ENCODE data around the gene EHD1. TPM values are rescaled to one million over a fixed set of nuclear protein-coding genes. Genes with fewer than 3 reads are reported as not detected.

EHD1 gene
- total RNA-seq, 4 donors from 2014 or later, result 37.2 to 108 (median 46.4) TPM

- TF ChIP-seq, protein P1, sequence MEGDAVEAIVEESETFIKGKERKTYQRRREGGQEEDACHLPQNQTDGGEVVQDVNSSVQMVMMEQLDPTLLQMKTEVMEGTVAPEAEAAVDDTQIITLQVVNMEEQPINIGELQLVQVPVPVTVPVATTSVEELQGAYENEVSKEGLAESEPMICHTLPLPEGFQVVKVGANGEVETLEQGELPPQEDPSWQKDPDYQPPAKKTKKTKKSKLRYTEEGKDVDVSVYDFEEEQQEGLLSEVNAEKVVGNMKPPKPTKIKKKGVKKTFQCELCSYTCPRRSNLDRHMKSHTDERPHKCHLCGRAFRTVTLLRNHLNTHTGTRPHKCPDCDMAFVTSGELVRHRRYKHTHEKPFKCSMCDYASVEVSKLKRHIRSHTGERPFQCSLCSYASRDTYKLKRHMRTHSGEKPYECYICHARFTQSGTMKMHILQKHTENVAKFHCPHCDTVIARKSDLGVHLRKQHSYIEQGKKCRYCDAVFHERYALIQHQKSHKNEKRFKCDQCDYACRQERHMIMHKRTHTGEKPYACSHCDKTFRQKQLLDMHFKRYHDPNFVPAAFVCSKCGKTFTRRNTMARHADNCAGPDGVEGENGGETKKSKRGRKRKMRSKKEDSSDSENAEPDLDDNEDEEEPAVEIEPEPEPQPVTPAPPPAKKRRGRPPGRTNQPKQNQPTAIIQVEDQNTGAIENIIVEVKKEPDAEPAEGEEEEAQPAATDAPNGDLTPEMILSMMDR (IDR thresholded peaks at IDR 0.05; ENCODE audit: low read depth), result no peak
These were observed 9.9 kb upstream of the EHD1 start for GRCh38 chr11:64888406-64888728.

GRCh38 chr11:64887757-64888405, 9.5 kb upstream of the EHD1 start:
- TF ChIP-seq, protein P1 (IDR thresholded peaks at IDR 0.05; ENCODE audit: low read depth), result no peak

- TF ChIP-seq, protein P1 (IDR thresholded peaks at IDR 0.05; ENCODE audit: low read depth), result no peak
These were observed 8.9 kb upstream of the EHD1 start for GRCh38 chr11:64887234-64887756.

DNA sequence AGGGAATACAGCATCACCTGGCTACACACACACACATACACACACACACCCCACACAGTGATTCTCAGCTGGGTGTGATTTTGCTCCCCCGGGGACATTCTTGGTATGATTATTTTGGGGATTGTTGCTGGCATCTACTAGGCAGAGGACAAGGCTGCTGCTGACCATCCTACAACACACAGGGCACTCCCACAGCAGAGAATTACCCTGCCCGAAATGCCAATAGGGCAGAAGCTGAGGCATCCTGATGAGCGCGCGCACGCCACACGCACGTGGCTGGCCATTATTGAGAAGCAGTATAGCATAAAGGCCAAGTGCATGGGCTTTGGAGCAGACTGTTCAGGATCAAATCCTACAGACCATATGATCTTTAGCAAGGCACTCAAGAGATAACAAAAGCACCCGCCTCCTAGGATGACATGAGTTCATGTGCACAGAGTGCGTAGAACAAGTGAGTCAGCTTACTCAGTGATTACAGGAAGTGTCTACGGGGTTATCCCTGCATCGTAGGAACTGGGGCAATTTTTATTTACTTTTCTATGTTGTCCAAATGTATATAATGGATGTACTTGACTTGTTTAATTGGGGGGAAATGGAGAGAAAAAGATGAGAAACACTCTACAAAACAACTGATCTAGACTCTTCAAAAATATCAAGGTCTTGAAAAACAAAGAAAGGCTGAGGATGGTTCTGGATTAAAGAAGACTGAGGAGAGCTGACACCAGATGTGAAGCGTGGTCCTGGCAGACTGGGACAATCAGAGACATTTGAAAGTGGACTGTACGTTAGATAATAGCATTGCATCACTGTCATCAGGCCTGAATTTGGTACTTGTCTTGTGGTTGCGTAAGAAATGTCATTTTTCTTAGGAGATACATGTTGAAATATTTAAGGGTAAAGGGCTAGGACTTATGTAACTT, 7.2 kb upstream of the EHD1 start:
- TF ChIP-seq, protein P1 (IDR thresholded peaks at IDR 0.05; ENCODE audit: low read depth), result no peak

- TF ChIP-seq, protein P1 (IDR thresholded peaks at IDR 0.05; ENCODE audit: low read depth), result no peak
These were observed 5.6 kb upstream of the EHD1 start for GRCh38 chr11:64884019-64884418.

GRCh38 chr11:64883575-64883974, 5.2 kb upstream of the EHD1 start:
- TF ChIP-seq, protein P1 (IDR thresholded peaks at IDR 0.05; ENCODE audit: low read depth), result no peak

- TF ChIP-seq, protein P1 (IDR thresholded peaks at IDR 0.05; ENCODE audit: low read depth), result no peak
These were observed 3.8 kb upstream of the EHD1 start for GRCh38 chr11:64882243-64882642.
